GM03348 (cell line): ENCODE results near the gene EMC10.

Source experiments
- DNase-seq: peaks from one replicate; pipeline ENCODE4 v3.0.0; 2012; ENCODE audit warnings: low spot score

Gene EMC10

GRCh38 chr19:50478901-50479715, 2.8 kb downstream of the EMC10 start:
- peak; percentile 49 for DNase-seq

GRCh38 chr19:50479761-50480251, 3.5 kb downstream of the EMC10 start:
- DNase-seq: no peak

- no peak for DNase-seq
These were observed 4.2 kb downstream of the EMC10 start for GRCh38 chr19:50480281-50481111.

GRCh38 chr19:50481351-50482149, 5.2 kb downstream of the EMC10 start:
- DNase-seq: no peak

GRCh38 chr19:50482271-50482855, 6.1 kb downstream of the EMC10 start:
- DNase-seq: no peak

- no peak for DNase-seq
These were observed 6.6 kb downstream of the EMC10 start for GRCh38 chr19:50482916-50483315.

GRCh38 chr19:50485284-50485955, 9.1 kb downstream of the EMC10 start:
- DNase-seq: no peak

GRCh38 chr19:50486823-50487515, 10.7 kb downstream of the EMC10 start:
- no peak for DNase-seq

GRCh38 chr19:50488389-50489194, 12.3 kb downstream of the EMC10 start:
- no peak for DNase-seq

- no peak for DNase-seq
These were observed 13.2 kb downstream of the EMC10 start for GRCh38 chr19:50489461-50490011.

GRCh38 chr19:50490411-50490811, 14.1 kb downstream of the EMC10 start:
- no peak for DNase-seq

- no peak for DNase-seq
These were observed 14.7 kb downstream of the EMC10 start for GRCh38 chr19:50490991-50491472.

- no peak for DNase-seq
These were observed 16.2 kb downstream of the EMC10 start for GRCh38 chr19:50492303-50493052.

GRCh38 chr19:50493171-50493570, 16.9 kb downstream of the EMC10 start:
- DNase-seq: no peak

GRCh38 chr19:50494186-50495019, 18.1 kb downstream of the EMC10 start:
- DNase-seq: no peak

GRCh38 chr19:50495020-50495531, 18.8 kb downstream of the EMC10 start:
- no peak for DNase-seq
